Esophagus (tissue), 2 donors: ENCODE measurements around the gene BCAS4. TPM values are rescaled to one million over a fixed set of nuclear protein-coding genes. Genes with fewer than 3 reads are reported as not detected.

Experiments
- H3K27ac ChIP-seq, 2 donors: one replicate each; pipeline ENCODE4 v1.5.1; 2013; ENCODE audit warnings: low read depth in 2 of 2, mild to moderate bottlenecking in 2 of 2, inconsistent platforms in 1 of 2, low read length in 1 of 2, moderate library complexity in 1 of 2
- H3K27me3 ChIP-seq, 2 donors: one replicate each; pipeline ENCODE4 v1.6.1; 2013; ENCODE audit warnings: low read length in 2 of 2, control low read depth in 1 of 2, mild to moderate bottlenecking in 1 of 2; ENCODE audit not compliant: insufficient read depth in 2 of 2, control insufficient read depth in 1 of 2
- H3K36me3 ChIP-seq, 2 donors: one replicate each; pipeline ENCODE4 v1.6.1; 2013; ENCODE audit warnings: low read length in 1 of 2; ENCODE audit not compliant: control insufficient read depth in 2 of 2, insufficient read depth in 2 of 2
- H3K4me1 ChIP-seq, 2 donors: one replicate each; pipeline ENCODE4 v1.6.1; 2013; ENCODE audit warnings: low read length in 1 of 2; ENCODE audit not compliant: control insufficient read depth in 2 of 2, insufficient read depth in 2 of 2
- H3K4me3 ChIP-seq, 2 donors: one replicate each; pipeline ENCODE4 v1.5.1; 2013; ENCODE audit warnings: low read length in 2 of 2, mild to moderate bottlenecking in 2 of 2, low read depth in 1 of 2, moderate library complexity in 1 of 2
- H3K9me3 ChIP-seq, 2 donors: one replicate each; pipeline ENCODE4 v1.6.1; 2013; ENCODE audit warnings: mild to moderate bottlenecking in 2 of 2, low read depth in 1 of 2, low read length in 1 of 2, moderate library complexity in 1 of 2; ENCODE audit not compliant: control insufficient read depth in 2 of 2, insufficient read depth in 1 of 2
- WGBS, 2 donors: extraction: QIAGEN DNeasy Blood & Tissue Kit; methylation state at CpG; one replicate each; pipeline ENCODE4 v1.1.7; 2013; 5-methylcytosine and 5-hydroxymethylcytosine counted together
- polyA plus RNA-seq, 2 donors: library from polyadenylated mRNA; stranded (reverse); fragments of 200-250 nt; gene quantifications; one replicate each; pipeline ENCODE4 v1.2.3, GENCODE V29; 2013
- donor health status: healthy with polysubstance abuse.
- donor health status: Bipolar disorder and iron deficiency.

Gene BCAS4
- polyA plus RNA-seq, 2 donors, result 1.2 to 1.5 TPM

- Histone ChIP-seq H3K27me3 (no peaks in the 10 kb centered on the region), H3K9me3 (no peaks in the 10 kb centered on the region), H3K4me1 (peaks cover 0 to 17% of the 10 kb centered on the region in 2 donors), H3K4me3 (no peak overlapping the region), H3K27ac (no peak overlapping the region), H3K36me3 (no peaks in the 10 kb centered on the region)
- 69 to 74% methylated on average over 5 of the region's 5 CpGs for WGBS, 2 donors
These were observed 39.7 kb downstream of the BCAS4 start for GRCh38 chr20:50834599-50835005.

- Histone ChIP-seq H3K4me1 (peaks cover 0 to 18% of the 10 kb centered on the region in 2 donors), H3K27ac (peak overlapping the region; percentile 30 to 78), H3K9me3 (no peaks in the 10 kb centered on the region), H3K27me3 (no peaks in the 10 kb centered on the region), H3K36me3 (no peaks in the 10 kb centered on the region), H3K4me3 (no peak overlapping the region)
- 41 to 61% methylated on average over 22 of the region's 22 CpGs for WGBS, 2 donors
These were observed 42.9 kb downstream of the BCAS4 start for GRCh38 chr20:50837532-50838321.

- no peaks in the 10 kb centered on the region for H3K9me3 ChIP-seq
- 76 to 85% methylated on average over 8 of the region's 8 CpGs for WGBS, 2 donors
- H3K27ac ChIP-seq, result peak overlapping the region; percentile 30 to 78
- no peak overlapping the region for H3K4me3 ChIP-seq
- H3K4me1 ChIP-seq, result peaks cover 0 to 18% of the 10 kb centered on the region in 2 donors
- H3K27me3 ChIP-seq, result no peaks in the 10 kb centered on the region
- H3K36me3 ChIP-seq, result no peaks in the 10 kb centered on the region
These were observed 43.4 kb downstream of the BCAS4 start for GRCh38 chr20:50838322-50838625.

- Histone ChIP-seq H3K27ac (peak overlapping the region; percentile 70 to 83), H3K4me3 (no peak overlapping the region), H3K9me3 (no peaks in the 10 kb centered on the region), H3K27me3 (no peaks in the 10 kb centered on the region), H3K36me3 (no peaks in the 10 kb centered on the region), H3K4me1 (peaks cover 0 to 18% of the 10 kb centered on the region in 2 donors)
- WGBS, 2 donors, result 60 to 78% methylated on average over 8 of the region's 8 CpGs
These were observed 44.0 kb downstream of the BCAS4 start for GRCh38 chr20:50838707-50839385.

GRCh38 chr20:50842821-50843220 lies 48.0 kb downstream of the BCAS4 start:
- H3K36me3 ChIP-seq, result no peaks in the 10 kb centered on the region
- no peaks in the 10 kb centered on the region for H3K27me3 ChIP-seq
- no peak overlapping the region for H3K4me3 ChIP-seq
- no peaks in the 10 kb centered on the region for H3K9me3 ChIP-seq
- 92 to 96% methylated on average over 5 of the region's 5 CpGs for WGBS, 2 donors
- peaks cover 3 to 29% of the 10 kb centered on the region in 2 donors for H3K4me1 ChIP-seq
- H3K27ac ChIP-seq, result no peak overlapping the region

GRCh38 chr20:50843331-50844276 lies 48.7 kb downstream of the BCAS4 start:
- H3K27me3 ChIP-seq, result no peaks in the 10 kb centered on the region
- no peaks in the 10 kb centered on the region for H3K36me3 ChIP-seq
- peak overlapping the region; percentile 4 to 72 for H3K27ac ChIP-seq
- 85 to 88% methylated on average over 9 of the region's 9 CpGs for WGBS, 2 donors
- no peak overlapping the region for H3K4me3 ChIP-seq
- peaks cover 3 to 29% of the 10 kb centered on the region in 2 donors for H3K4me1 ChIP-seq
- H3K9me3 ChIP-seq, result no peaks in the 10 kb centered on the region

GRCh38 chr20:50844430-50845100 lies 49.7 kb downstream of the BCAS4 start:
- H3K27me3 ChIP-seq, result no peaks in the 10 kb centered on the region
- H3K36me3 ChIP-seq, result no peaks in the 10 kb centered on the region
- peaks cover 5 to 33% of the 10 kb centered on the region in 2 donors for H3K4me1 ChIP-seq
- H3K27ac ChIP-seq, result peak overlapping the region; percentile 71 to 72
- no peak overlapping the region for H3K4me3 ChIP-seq
- H3K9me3 ChIP-seq, result no peaks in the 10 kb centered on the region
- WGBS, 2 donors, result 50 to 54% methylated on average over 9 of the region's 9 CpGs

- WGBS, 2 donors, result 65 to 75% methylated on average over 15 of the region's 15 CpGs
- Histone ChIP-seq H3K27ac (peak overlapping the region in 1 of 2 donors; percentile 4), H3K4me3 (no peak overlapping the region), H3K4me1 (peaks cover 5 to 33% of the 10 kb centered on the region in 2 donors), H3K36me3 (no peaks in the 10 kb centered on the region), H3K9me3 (no peaks in the 10 kb centered on the region), H3K27me3 (no peaks in the 10 kb centered on the region)
These were observed 50.8 kb downstream of the BCAS4 start for GRCh38 chr20:50845566-50846215.
